Tibial nerve (tissue), 4 donors: ENCODE results near the gene KCNK17. TPM values are rescaled to one million over a fixed set of nuclear protein-coding genes. Genes with fewer than 3 reads are reported as not detected.

ENCODE experiments used
- DNase-seq, 2 donors: peaks; one replicate each; pipeline ENCODE4 v3.0.0-alpha.2; 2019; ENCODE audit warnings: low spot score in 2 of 2
- H3K27ac ChIP-seq, 4 donors: fragments of 200-600 bp; sonication (generic) in 3 of 4; one replicate each; pipeline ENCODE4 v1.5.1; 2017 to 2019; ENCODE audit warnings: mild to moderate bottlenecking in 1 of 4
- H3K27me3 ChIP-seq, 2 donors: fragments of 200-600 bp; sonication (generic) in 1 of 2; one replicate each; pipeline versions ENCODE4 v1.5.1 to v1.6.0; 2017 to 2019
- H3K36me3 ChIP-seq, 3 donors: fragments of 200-600 bp; sonication (generic); one replicate each; pipeline ENCODE4 v1.5.1; 2018 to 2019
- H3K4me1 ChIP-seq, 4 donors: fragments of 200-600 bp; sonication (generic) in 3 of 4; one replicate each; pipeline ENCODE4 v1.5.1; 2017 to 2019
- H3K4me3 ChIP-seq, 4 donors: fragments of 200-600 bp; sonication (generic) in 3 of 4; one replicate each; pipeline ENCODE4 v1.5.1; 2017 to 2019; ENCODE audit warnings: mild to moderate bottlenecking in 1 of 4, moderate library complexity in 1 of 4
- H3K9me3 ChIP-seq, 4 donors: fragments of 200-600 bp; sonication (generic) in 3 of 4; one replicate each; pipeline ENCODE4 v1.5.1; 2017 to 2019
- EP300 ChIP-seq, 2 donors: sonication (generic); formaldehyde crosslinking; IDR thresholded peaks; one replicate each; pipeline ENCODE4 v1.6.1; 2017; ENCODE audit warnings: antibody characterized with exemption in 2 of 2, mild to moderate bottlenecking in 1 of 2
- POLR2A ChIP-seq, 2 donors: fragments of 450-650 bp; IDR thresholded peaks; one replicate each; pipeline ENCODE4 v1.6.1; 2017; ENCODE audit warnings: antibody characterized with exemption in 2 of 2, mild to moderate bottlenecking in 2 of 2, moderate library complexity in 2 of 2
- WGBS, 2 donors: methylation state at CpG; one replicate each; pipeline ENCODE4 v1.1.5; 2018; 5-methylcytosine and 5-hydroxymethylcytosine counted together
- total RNA-seq, 4 donors: library from RNA; depleted of rRNA; stranded (reverse); fragments of >200 nt; gene quantifications; one replicate each; pipeline ENCODE4 v1.1.0, GENCODE V29; 2016
- TF ChIP-seq, protein P1 (sequence below), 5 experiments: fragments of 200-600 bp in 3 of 5; fragments of 450-650 bp in 2 of 5; sonication (generic) in 3 of 5; IDR thresholded peaks; one replicate each; pipeline ENCODE4 v1.5.1; 2016 to 2019; ENCODE audit warnings: antibody characterized with exemption in 5 of 5, mild to moderate bottlenecking in 3 of 5, moderate library complexity in 2 of 5

The KCNK17 gene
- total RNA-seq, 4 donors from 2014 or later = 1.1 to 1.7 TPM; not detected in 2

DNA sequence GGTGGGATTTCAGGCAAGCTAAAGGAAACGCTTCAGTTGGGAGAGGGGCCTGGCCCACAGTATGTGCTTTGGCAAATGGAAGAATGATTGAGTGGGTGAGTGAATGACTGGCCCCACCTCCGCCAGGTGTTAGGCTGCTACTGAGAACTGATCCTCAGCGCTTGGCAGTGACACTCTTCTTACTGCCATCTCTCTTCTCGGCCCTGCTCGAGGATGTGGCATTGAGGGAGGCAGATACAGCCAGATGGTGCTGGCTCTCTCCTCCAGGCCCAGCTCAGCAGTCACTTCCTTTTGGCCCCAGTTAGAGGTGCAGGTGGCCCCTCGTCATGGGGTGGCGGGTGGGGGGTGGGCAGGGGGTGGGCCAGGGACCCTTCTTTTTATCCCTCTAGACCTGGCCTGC is 46.0 kb downstream of the KCNK17 start:
- Histone ChIP-seq H3K27ac (no peak overlapping the region), H3K9me3 (no peaks in the 10 kb centered on the region), H3K4me1 (peaks cover 0 to 7% (median 0%) of the 10 kb centered on the region in 4 donors), H3K4me3 (no peak overlapping the region), H3K36me3 (no peaks in the 10 kb centered on the region), H3K27me3 (no peaks in the 10 kb centered on the region)
- TF ChIP-seq, protein P1, sequence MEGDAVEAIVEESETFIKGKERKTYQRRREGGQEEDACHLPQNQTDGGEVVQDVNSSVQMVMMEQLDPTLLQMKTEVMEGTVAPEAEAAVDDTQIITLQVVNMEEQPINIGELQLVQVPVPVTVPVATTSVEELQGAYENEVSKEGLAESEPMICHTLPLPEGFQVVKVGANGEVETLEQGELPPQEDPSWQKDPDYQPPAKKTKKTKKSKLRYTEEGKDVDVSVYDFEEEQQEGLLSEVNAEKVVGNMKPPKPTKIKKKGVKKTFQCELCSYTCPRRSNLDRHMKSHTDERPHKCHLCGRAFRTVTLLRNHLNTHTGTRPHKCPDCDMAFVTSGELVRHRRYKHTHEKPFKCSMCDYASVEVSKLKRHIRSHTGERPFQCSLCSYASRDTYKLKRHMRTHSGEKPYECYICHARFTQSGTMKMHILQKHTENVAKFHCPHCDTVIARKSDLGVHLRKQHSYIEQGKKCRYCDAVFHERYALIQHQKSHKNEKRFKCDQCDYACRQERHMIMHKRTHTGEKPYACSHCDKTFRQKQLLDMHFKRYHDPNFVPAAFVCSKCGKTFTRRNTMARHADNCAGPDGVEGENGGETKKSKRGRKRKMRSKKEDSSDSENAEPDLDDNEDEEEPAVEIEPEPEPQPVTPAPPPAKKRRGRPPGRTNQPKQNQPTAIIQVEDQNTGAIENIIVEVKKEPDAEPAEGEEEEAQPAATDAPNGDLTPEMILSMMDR (IDR thresholded peaks at IDR 0.05) = no peak
- TF ChIP-seq EP300 (IDR thresholded peaks at IDR 0.05) = no peak
- no peak for TF ChIP-seq POLR2A (IDR thresholded peaks at IDR 0.05)
- 78 to 90% methylated on average over 7 of the region's 7 CpGs for WGBS, 2 donors
- DNase-seq = no peak

DNA sequence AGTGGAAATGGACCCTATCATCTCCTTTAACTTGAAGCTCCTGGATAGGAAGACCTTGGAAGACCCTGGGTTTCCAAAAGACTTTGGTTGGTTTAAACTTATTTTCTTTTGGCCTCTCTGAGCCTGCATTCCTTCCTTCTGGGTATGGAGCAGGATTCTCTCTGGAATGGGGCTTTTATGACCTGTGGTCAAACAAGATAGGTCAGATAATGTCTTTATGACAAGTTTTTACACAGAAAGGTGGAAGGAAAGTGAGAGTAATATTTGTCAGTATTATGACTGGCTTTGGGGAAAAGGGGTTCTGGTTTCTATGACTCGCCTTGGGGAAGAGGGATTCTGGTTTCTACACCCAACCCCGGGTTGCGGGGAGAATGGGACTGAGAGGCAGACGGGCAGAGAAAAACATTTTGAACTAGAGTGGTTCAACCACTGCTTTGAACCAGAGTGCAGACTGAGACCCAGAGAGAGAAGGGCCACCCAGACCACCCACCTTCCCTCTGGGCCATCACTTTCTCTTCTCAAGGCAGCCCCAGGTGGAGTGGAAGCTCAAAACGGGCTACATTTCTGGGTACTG is 47.4 kb downstream of the KCNK17 start:
- no peak for DNase-seq
- Histone ChIP-seq H3K36me3 (no peaks in the 10 kb centered on the region), H3K4me1 (peaks cover 0 to 7% (median 0%) of the 10 kb centered on the region in 4 donors), H3K9me3 (no peaks in the 10 kb centered on the region), H3K27ac (no peak overlapping the region), H3K27me3 (no peaks in the 10 kb centered on the region), H3K4me3 (no peak overlapping the region)
- TF ChIP-seq, protein P1 (IDR thresholded peaks at IDR 0.05) = no peak
- no peak for TF ChIP-seq POLR2A (IDR thresholded peaks at IDR 0.05)
- TF ChIP-seq EP300 (IDR thresholded peaks at IDR 0.05) = no peak
- WGBS, 2 donors = 79 to 93% methylated on average over 5 of the region's 5 CpGs

DNA sequence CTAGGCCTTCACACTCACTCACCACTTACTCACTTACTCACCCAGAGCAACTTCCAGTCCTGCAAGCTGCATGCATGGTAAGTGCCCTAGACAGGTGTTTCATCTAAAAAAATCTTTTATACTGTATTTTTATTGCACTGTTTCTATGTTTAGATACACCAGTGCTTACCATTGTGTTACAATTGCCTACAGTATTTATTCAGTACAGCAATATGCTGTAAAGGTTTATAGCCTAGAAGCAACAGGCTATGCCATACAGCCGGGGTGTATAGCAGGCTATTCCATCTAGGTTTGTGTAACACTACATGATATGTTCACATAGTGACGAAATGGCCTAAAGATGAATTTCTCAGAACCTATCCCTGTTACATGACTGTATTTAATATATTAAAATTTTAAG is 47.8 kb downstream of the KCNK17 start:
- H3K27me3 ChIP-seq = no peaks in the 10 kb centered on the region
- no peak overlapping the region for H3K4me3 ChIP-seq
- H3K4me1 ChIP-seq = peaks cover 0 to 7% (median 0%) of the 10 kb centered on the region in 4 donors
- no peak overlapping the region for H3K27ac ChIP-seq
- TF ChIP-seq, protein P1 (IDR thresholded peaks at IDR 0.05) = no peak
- TF ChIP-seq POLR2A (IDR thresholded peaks at IDR 0.05) = no peak
- no peak for TF ChIP-seq EP300 (IDR thresholded peaks at IDR 0.05)
- no peaks in the 10 kb centered on the region for H3K9me3 ChIP-seq
- 90 to 94% methylated on average over 2 of the region's 2 CpGs for WGBS, 2 donors
- no peak for DNase-seq
- H3K36me3 ChIP-seq = no peaks in the 10 kb centered on the region

DNA sequence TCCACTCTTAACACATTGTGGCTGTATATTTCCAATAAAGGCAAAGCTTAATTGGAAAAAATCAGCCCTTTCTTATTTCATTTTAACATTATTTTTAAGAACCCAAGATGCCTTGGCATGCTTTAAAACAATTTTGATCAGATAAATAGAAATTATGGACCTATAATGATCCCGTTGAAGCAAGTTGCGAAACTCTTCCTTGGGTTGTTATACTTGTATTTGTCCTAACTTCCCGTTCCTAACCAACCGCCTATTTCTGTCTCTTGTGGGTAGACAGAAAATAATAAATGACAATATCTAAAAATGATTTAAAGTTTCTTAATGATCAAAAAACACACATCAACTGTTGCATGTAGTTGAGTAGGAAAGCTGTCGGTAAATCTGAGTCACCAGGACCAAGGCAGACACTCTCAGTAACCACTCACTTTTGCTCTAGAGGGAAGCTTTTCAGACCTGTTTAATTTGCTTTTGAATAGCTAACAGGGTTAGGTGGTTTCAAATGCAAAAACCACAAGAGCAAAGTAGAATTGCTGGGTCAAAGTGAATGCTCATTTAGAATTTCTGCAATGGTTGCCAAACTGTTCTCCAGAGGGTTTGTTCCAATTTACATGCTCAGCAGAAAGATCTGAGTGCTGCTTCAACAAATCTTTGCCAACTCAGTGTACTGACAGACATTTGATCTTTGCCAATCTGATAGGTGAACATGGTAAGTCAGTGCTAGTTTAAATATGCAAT is 50.7 kb downstream of the KCNK17 start:
- 53 to 55% methylated on average over 5 of the region's 5 CpGs for WGBS, 2 donors
- Histone ChIP-seq H3K27ac (no peak overlapping the region), H3K27me3 (no peaks in the 10 kb centered on the region), H3K4me3 (no peak overlapping the region), H3K9me3 (no peaks in the 10 kb centered on the region), H3K4me1 (peaks cover 0 to 7% (median 0%) of the 10 kb centered on the region in 4 donors), H3K36me3 (no peaks in the 10 kb centered on the region)
- TF ChIP-seq POLR2A (IDR thresholded peaks at IDR 0.05) = no peak
- TF ChIP-seq, protein P1 (IDR thresholded peaks at IDR 0.05) = no peak
- no peak for TF ChIP-seq EP300 (IDR thresholded peaks at IDR 0.05)
- no peak for DNase-seq

DNA sequence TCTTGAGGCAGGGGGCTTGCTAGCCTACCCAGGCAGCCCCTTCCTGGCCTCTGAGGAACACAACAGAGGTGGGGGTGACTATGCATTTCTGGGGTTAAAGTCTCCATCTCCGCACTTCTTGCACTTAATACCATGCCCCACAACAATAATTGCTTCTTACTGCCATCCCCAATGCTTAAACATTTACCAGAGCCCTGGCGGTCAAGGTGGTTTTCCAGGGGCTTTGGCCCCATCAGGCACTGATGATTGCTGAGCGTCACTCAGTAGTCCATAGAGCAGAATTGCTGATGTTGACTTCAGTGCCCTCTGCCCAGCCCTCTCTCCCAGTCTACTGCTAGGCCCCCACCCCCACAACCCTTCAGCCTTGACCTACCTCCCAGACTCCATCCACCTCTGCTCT is 52.5 kb downstream of the KCNK17 start:
- H3K27me3 ChIP-seq = no peaks in the 10 kb centered on the region
- H3K27ac ChIP-seq = no peak overlapping the region
- TF ChIP-seq, protein P1 (IDR thresholded peaks at IDR 0.05) = no peak
- no peak for DNase-seq
- H3K4me1 ChIP-seq = peaks cover 0 to 7% (median 0%) of the 10 kb centered on the region in 4 donors
- WGBS, 2 donors = 67 to 93% methylated on average over 3 of the region's 3 CpGs
- no peaks in the 10 kb centered on the region for H3K36me3 ChIP-seq
- no peaks in the 10 kb centered on the region for H3K9me3 ChIP-seq
- H3K4me3 ChIP-seq = no peak overlapping the region
